GM18517 (cell line): ENCODE results near the gene COX14.

ENCODE experiments used
- ATAC-seq: cut with Tn5 transposase; IDR thresholded peaks from one replicate; pipeline ENCODE4 v1.9.1; 2021; ENCODE audit warnings: mild to moderate bottlenecking, moderate library complexity; ENCODE audit not compliant: unreplicated experiment

COX14 gene

GRCh38 chr12:50084775-50085614 lies 27.0 kb upstream of the COX14 start, which contains the start of gene SMARCD1:
SMARCD1 (plus strand) TSS chr12:50085342; CDS start chr12:50085370, 28 bp downstream.
- ATAC-seq = peak; percentile 62

GRCh38 chr12:50085615-50086072 lies 26.4 kb upstream of the COX14 start:
- ATAC-seq = no peak

- ATAC-seq = no peak
Observed at GRCh38 chr12:50086148-50086547, 25.9 kb upstream of the COX14 start.

- ATAC-seq = no peak
Observed at GRCh38 chr12:50087151-50087550, 24.9 kb upstream of the COX14 start.

- ATAC-seq = no peak
Observed at GRCh38 chr12:50087995-50088394, 24.0 kb upstream of the COX14 start.

GRCh38 chr12:50088577-50089335 lies 23.3 kb upstream of the COX14 start:
- ATAC-seq = peak; percentile 36

- ATAC-seq = no peak
Observed at GRCh38 chr12:50089730-50090129, 22.3 kb upstream of the COX14 start.

GRCh38 chr12:50090391-50090790 lies 21.6 kb upstream of the COX14 start:
- ATAC-seq = no peak

GRCh38 chr12:50097952-50098351 lies 14.1 kb upstream of the COX14 start:
- ATAC-seq = no peak

GRCh38 chr12:50099302-50100008 lies 12.6 kb upstream of the COX14 start:
- no peak for ATAC-seq

GRCh38 chr12:50100561-50100960 lies 11.5 kb upstream of the COX14 start:
- no peak for ATAC-seq

- no peak for ATAC-seq
Observed at GRCh38 chr12:50101663-50102062, 10.4 kb upstream of the COX14 start.

- no peak for ATAC-seq
Observed at GRCh38 chr12:50102131-50102531, 9.9 kb upstream of the COX14 start.

GRCh38 chr12:50102646-50103309 lies 9.3 kb upstream of the COX14 start:
- ATAC-seq = no peak

GRCh38 chr12:50103351-50103750 lies 8.7 kb upstream of the COX14 start:
- ATAC-seq = no peak

GRCh38 chr12:50103767-50104321 lies 8.2 kb upstream of the COX14 start, which contains the start of gene GPD1:
GPD1 (plus strand) TSS chr12:50104008; CDS start chr12:50104051, 43 bp downstream.
- ATAC-seq = no peak

GRCh38 chr12:50104417-50105366 lies 7.3 kb upstream of the COX14 start:
- no peak for ATAC-seq

- no peak for ATAC-seq
Observed at GRCh38 chr12:50105913-50106450, 6.1 kb upstream of the COX14 start.

- ATAC-seq = no peak
Observed at GRCh38 chr12:50106907-50107306, 5.1 kb upstream of the COX14 start.
